Stimulated activated CD4-positive, alpha-beta T cell treated with anti-CD3 and anti-CD28 coated beads, TNF-alpha, amount 100 ng/mL, for 48 hours (primary cell): ENCODE measurements around the gene COPS6.
A peak's percentile ranks its signal among the peaks of the same experiment; 100 is the strongest.

ENCODE experiments used
- DNase-seq, 3 donors: peaks; one replicate each; pipeline ENCODE4 v3.0.0-alpha.2; 2020; ENCODE audit warnings: low read depth in 3 of 3

The COPS6 gene

GRCh38 chr7:100088621-100089457 is at the start of gene COPS6:
TSS of gene COPS6 (plus strand) at chr7:100088969. CDS start at chr7:100088991, 22 bp downstream.
- peak; percentile 70 to 87 (median 86) for DNase-seq

- DNase-seq: no peak
These were observed 48.2 kb upstream of the COPS6 start for GRCh38 chr7:100040575-100040974.

GRCh38 chr7:100044718-100045117 is 44.1 kb upstream of the COPS6 start:
- no peak for DNase-seq

GRCh38 chr7:100048680-100049079 is 40.1 kb upstream of the COPS6 start:
- no peak for DNase-seq

GRCh38 chr7:100049441-100050291 is 39.1 kb upstream of the COPS6 start, which contains the start of gene ZSCAN21:
TSS of gene ZSCAN21 (plus strand) at chr7:100049774. CDS start at chr7:100057007, 7,233 bp downstream.
- peak; percentile 56 to 77 (median 65) for DNase-seq

GRCh38 chr7:100051611-100052010 is 37.2 kb upstream of the COPS6 start:
- DNase-seq: no peak

- peak in 1 of 3 donors; percentile 6 for DNase-seq
These were observed 35.6 kb upstream of the COPS6 start for GRCh38 chr7:100053215-100053614.

- DNase-seq: no peak
These were observed 31.8 kb upstream of the COPS6 start for GRCh38 chr7:100057006-100057405.

GRCh38 chr7:100059251-100059739 is 29.5 kb upstream of the COPS6 start:
- DNase-seq: no peak

- DNase-seq: no peak
These were observed 27.1 kb upstream of the COPS6 start for GRCh38 chr7:100061518-100062193.

- DNase-seq: no peak
These were observed 25.4 kb upstream of the COPS6 start for GRCh38 chr7:100063376-100063775.

GRCh38 chr7:100064162-100064561 is 24.6 kb upstream of the COPS6 start:
- DNase-seq: no peak

GRCh38 chr7:100065452-100066186 is 23.1 kb upstream of the COPS6 start:
- no peak for DNase-seq

GRCh38 chr7:100066953-100067352 is 21.8 kb upstream of the COPS6 start:
- DNase-seq: no peak

GRCh38 chr7:100069991-100070390 is 18.8 kb upstream of the COPS6 start:
- no peak for DNase-seq

GRCh38 chr7:100071018-100071723 is 17.6 kb upstream of the COPS6 start:
- no peak for DNase-seq

GRCh38 chr7:100072462-100072861 is 16.3 kb upstream of the COPS6 start:
- DNase-seq: no peak

GRCh38 chr7:100074841-100075240 is 13.9 kb upstream of the COPS6 start:
- no peak for DNase-seq

- no peak for DNase-seq
These were observed 13.4 kb upstream of the COPS6 start for GRCh38 chr7:100075418-100075817.

GRCh38 chr7:100077205-100077604 is 11.6 kb upstream of the COPS6 start:
- DNase-seq: no peak
